Frontal cortex (tissue), 4 donors: ENCODE measurements around the gene MELK. TPM values are rescaled to one million over a fixed set of nuclear protein-coding genes. Genes with fewer than 3 reads are reported as not detected.

Experiments used
- DNase-seq, 2 donors: peaks; one replicate each; pipeline ENCODE4 v3.0.0; 2012; ENCODE audit warnings: low spot score in 2 of 2
- FAIRE-seq: peaks from 2 replicates; lab custom pipeline; 2012; peaks lifted over from hg19 to GRCh38; lab: Jason Lieb, UNC
- total RNA-seq: library from RNA; depleted of rRNA; stranded (reverse); fragments of >200 nt; gene quantifications from one replicate; pipeline ENCODE4 v1.2.3, GENCODE V29; 2014
- donor health status: control.
- donor health status: control.
- donor health status: control.

MELK gene
- total RNA-seq, 1 donor from 2014 or later = 8.2 TPM

- no peak for DNase-seq
- FAIRE-seq = no peak
Observed at GRCh38 chr9:36725777-36726356, 153.2 kb downstream of the MELK start.

Other genes with a start within 250 kb of the MELK start
- 38.7 TPM for gene RNF38, start 172.6 kb upstream of the MELK start, total RNA-seq